HCT116 (cell line): ENCODE measurements around the gene COL1A1. TPM values are rescaled to one million over a fixed set of nuclear protein-coding genes. Genes with fewer than 3 reads are reported as not detected.

Experiments used
- ATAC-seq: fragments of 200-7000 bp; cut with Tn5 transposase; 2 replicates; pipeline ENCODE4 v1.9.1; 2020; ENCODE audit warnings: mild to moderate bottlenecking, moderate library complexity
- BruUV-seq: library from RNA; stranded (reverse); fragments of 400-500 nt; replicated peaks from 2 replicates; lab custom pipeline; 2021; lab: Mats Ljungman, UMichigan
- CTCF ChIA-PET: fragments of 300-600 bp; sonication (Branson Sonifier 250); formaldehyde crosslinking; loops from one replicate; lab custom pipeline; 2021; ENCODE audit warnings: antibody characterized with exemption; lab: Charles Lee
- POLR2A ChIA-PET: fragments of 300-600, 350-600 bp; sonication (Branson Sonifier 250); formaldehyde crosslinking; loops from one replicate; lab custom pipeline; 2021; ENCODE audit warnings: antibody characterized with exemption; lab: Charles Lee
- RAD21 ChIA-PET, 2 experiments: fragments of 300-600 bp; sonication (Branson Sonifier 250); formaldehyde crosslinking; loops; one replicate each; lab custom pipeline; 2023; ENCODE audit warnings: low total read pairs in 2 of 2; ENCODE audit not compliant: uncharacterized antibody in 2 of 2, unreplicated experiment in 2 of 2, low non-redundant PET in 1 of 2; lab: Charles Lee
- DNase-seq: peaks from one replicate; pipeline ENCODE4 v3.0.0-alpha.2; 2010; ENCODE audit warnings: low read depth, low spot score
- H2AFZ ChIP-seq: fragments of 200-600 bp; shearing (Covaris generic), sonication (generic); 2 replicates; pipeline ENCODE4 v1.6.1; 2017; ENCODE audit warnings: low read depth, mixed run types, mixed read lengths, antibody characterized with exemption, low read length; ENCODE audit not compliant: poor library complexity, severe bottlenecking
- H3K27ac ChIP-seq: 2 replicates; pipeline ENCODE4 v1.5.1; 2012; ENCODE audit warnings: low read depth, low read length
- H3K27me3 ChIP-seq: fragments of 200-600 bp; sonication (generic); 2 replicates; pipeline ENCODE4 v1.6.1; 2016; ENCODE audit warnings: mixed run types, low read length, mixed read lengths; ENCODE audit not compliant: insufficient read depth
- H3K36me3 ChIP-seq, 2 experiments: fragments of 200-500 bp in 1 of 2; fragments of 200-600 bp in 1 of 2; sonication (Bioruptor generic) in 1 of 2; sonication (generic) in 1 of 2; 2 replicates each; pipeline versions ENCODE4 v1.5.1 to v1.6.1; 2014 to 2016; ENCODE audit warnings: low read length in 2 of 2, inconsistent platforms in 1 of 2, mixed read lengths in 1 of 2, mixed run types in 1 of 2; ENCODE audit not compliant: insufficient read depth in 2 of 2, control insufficient read depth in 1 of 2
- H3K4me1 ChIP-seq, 2 experiments: fragments of 200-600 bp in 1 of 2; sonication (generic) in 1 of 2; 2 replicates each; pipeline versions ENCODE4 v1.5.1 to v1.6.1; 2012 to 2017; ENCODE audit warnings: low read length in 2 of 2, inconsistent platforms in 1 of 2, mild to moderate bottlenecking in 1 of 2, mixed read lengths in 1 of 2, mixed run types in 1 of 2, moderate library complexity in 1 of 2; ENCODE audit not compliant: insufficient read depth in 2 of 2, control insufficient read depth in 1 of 2
- H3K4me2 ChIP-seq: fragments of 200-600 bp; sonication (generic); 2 replicates; pipeline ENCODE4 v1.6.1; 2017; ENCODE audit warnings: mixed run types, low read length, mixed read lengths
- H3K4me3 ChIP-seq, 2 experiments: fragments of 200-600 bp in 1 of 2; sonication (generic) in 1 of 2; replicated peaks in 1 of 2; 2 replicates each; pipeline ENCODE4 v1.5.1; 2011 to 2016; ENCODE audit warnings: low read length in 2 of 2, control low read depth in 1 of 2, low read depth in 1 of 2, mild to moderate bottlenecking in 1 of 2, mixed read lengths in 1 of 2, mixed run types in 1 of 2
- H3K79me2 ChIP-seq: fragments of 200-600 bp; sonication (generic); 2 replicates; pipeline ENCODE4 v1.6.1; 2017; ENCODE audit warnings: mild to moderate bottlenecking, mixed run types, low read length, moderate library complexity, mixed read lengths; ENCODE audit not compliant: insufficient read depth
- H3K9ac ChIP-seq: fragments of 200-600 bp; sonication (generic); 2 replicates; pipeline ENCODE4 v1.6.1; 2016; ENCODE audit warnings: low read length, mixed read lengths
- H3K9me2 ChIP-seq: fragments of 200-600 bp; sonication (generic), shearing (Covaris generic); 2 replicates; pipeline ENCODE4 v1.6.1; 2017; ENCODE audit warnings: mixed run types, mild to moderate bottlenecking, moderate library complexity; ENCODE audit not compliant: insufficient read depth
- H3K9me3 ChIP-seq, 2 experiments: fragments of 200-500 bp in 1 of 2; fragments of 200-600 bp in 1 of 2; sonication (Bioruptor generic) in 1 of 2; sonication (generic) in 1 of 2; 2 replicates each; pipeline ENCODE4 v1.6.1; 2014 to 2017; ENCODE audit warnings: low read length in 2 of 2, mixed read lengths in 2 of 2, inconsistent platforms in 1 of 2, low read depth in 1 of 2, mild to moderate bottlenecking in 1 of 2, mixed run types in 1 of 2, moderate library complexity in 1 of 2; ENCODE audit not compliant: control insufficient read depth in 1 of 2, insufficient read depth in 1 of 2
- H4K20me1 ChIP-seq: fragments of 200-600 bp; sonication (generic), shearing (Covaris generic); 2 replicates; pipeline ENCODE4 v1.6.1; 2017; ENCODE audit warnings: mixed run types, mild to moderate bottlenecking, moderate library complexity; ENCODE audit not compliant: insufficient read depth
- ATF3 ChIP-seq: IDR thresholded peaks from 2 replicates; pipeline ENCODE4 v1.6.1; 2012
- CBX3 ChIP-seq: IDR thresholded peaks from 2 replicates; pipeline ENCODE4 v1.6.1; 2012; ENCODE audit warnings: low read depth
- CEBPB ChIP-seq: IDR thresholded peaks from 2 replicates; pipeline ENCODE4 v1.6.1; 2012; ENCODE audit warnings: low read depth
- CTCF ChIP-seq, 3 experiments: fragments of 200-600 bp in 1 of 3; sonication (generic) in 1 of 3; IDR thresholded peaks in 2 of 3; conservative IDR thresholded peaks in 1 of 3; 2 replicates each; pipeline ENCODE4 v1.5.1; 2012 to 2017; ENCODE audit warnings: low read depth in 2 of 3, low read length in 2 of 3, antibody characterized with exemption in 1 of 3, borderline replicate concordance in 1 of 3, control low read depth in 1 of 3, mild to moderate bottlenecking in 1 of 3, mixed read lengths in 1 of 3, mixed run types in 1 of 3, moderate library complexity in 1 of 3; ENCODE audit not compliant: insufficient read depth in 1 of 3
- EGR1 ChIP-seq: IDR thresholded peaks from 2 replicates; pipeline ENCODE4 v1.6.1; 2012; ENCODE audit warnings: low read depth
- ELF1 ChIP-seq: IDR thresholded peaks from 2 replicates; pipeline ENCODE4 v1.6.1; 2012; ENCODE audit warnings: low read depth, borderline replicate concordance
- EZH2 ChIP-seq: fragments of 200-600 bp; sonication (generic); IDR thresholded peaks from 2 replicates; pipeline ENCODE4 v1.6.1; 2017; ENCODE audit warnings: antibody characterized with exemption, mixed run types
- EZH2phosphoT487 ChIP-seq: fragments of 200-600 bp; IDR thresholded peaks from 2 replicates; pipeline ENCODE4 v1.6.1; 2018; ENCODE audit warnings: antibody characterized with exemption, borderline replicate concordance
- FOSL1 ChIP-seq: IDR thresholded peaks from 2 replicates; pipeline ENCODE4 v1.6.1; 2012; ENCODE audit warnings: low read depth
- JUND ChIP-seq: IDR thresholded peaks from 2 replicates; pipeline ENCODE4 v1.6.1; 2012
- POLR2A ChIP-seq: IDR thresholded peaks from 2 replicates; pipeline ENCODE4 v1.7.0; 2011; ENCODE audit warnings: borderline replicate concordance; ENCODE audit not compliant: insufficient read depth, insufficient read length; ENCODE audit errors: extremely low read depth
- POLR2AphosphoS5 ChIP-seq: IDR thresholded peaks from 2 replicates; pipeline ENCODE4 v1.6.1; 2011; ENCODE audit warnings: mild to moderate bottlenecking, low read depth, low read length, moderate library complexity
- RAD21 ChIP-seq: IDR thresholded peaks from 2 replicates; pipeline ENCODE4 v1.6.1; 2012; ENCODE audit warnings: low read depth, mild to moderate bottlenecking
- REST ChIP-seq: IDR thresholded peaks from 2 replicates; pipeline ENCODE4 v1.6.1; 2012; ENCODE audit warnings: low read depth
- SIN3A ChIP-seq: IDR thresholded peaks from 2 replicates; pipeline ENCODE4 v1.6.1; 2012; ENCODE audit warnings: low read depth
- SP1 ChIP-seq: IDR thresholded peaks from 2 replicates; pipeline ENCODE4 v1.6.1; 2012; ENCODE audit warnings: low read depth
- SRF ChIP-seq: IDR thresholded peaks from 2 replicates; pipeline ENCODE4 v1.6.1; 2012; ENCODE audit warnings: low read depth
- TCF7L2 ChIP-seq: IDR thresholded peaks from 2 replicates; pipeline ENCODE4 v1.7.0; 2011; ENCODE audit warnings: borderline replicate concordance, inconsistent platforms; ENCODE audit not compliant: insufficient read depth, insufficient read length; ENCODE audit errors: extremely low read depth
- YY1 ChIP-seq: IDR thresholded peaks from 2 replicates; pipeline ENCODE4 v1.6.1; 2011; ENCODE audit warnings: low read length, low read depth, moderate library complexity, mild to moderate bottlenecking; ENCODE audit not compliant: insufficient replicate concordance; ENCODE audit errors: extremely low read depth
- ZFX ChIP-seq: fragments of 450-650 bp; IDR thresholded peaks from 2 replicates; pipeline ENCODE4 v1.6.1; 2017
- ZNF274 ChIP-seq: fragments of 200-500 bp; sonication (Bioruptor generic); IDR thresholded peaks from 2 replicates; pipeline ENCODE4 v1.6.1; 2014; ENCODE audit warnings: mild to moderate bottlenecking, low read depth, low read length, inconsistent platforms
- intact Hi-C: fragments of 100-400 bp; cut with micrococcal nuclease; formaldehyde crosslinking; loops from 2 replicates; pipeline ENCODE4 v1.10.0; 2022
- total RNA-seq: library from RNA; stranded (reverse); gene quantifications from one replicate; pipeline ENCODE4 v1.2.1, GENCODE V29; 2021; ENCODE audit not compliant: unreplicated experiment

The COL1A1 gene
- total RNA-seq, 1 experiment from 2014 or later = 33.6 TPM

- no peaks in the 10 kb centered on the region for H3K9me3 ChIP-seq
- ChIA-PET RAD21 (interaction anchor here (0.6 to 2.3 kb wide), 5 partner anchors 9 to 95 kb away, joined by 4 to 13 read pairs (median 12); partner anchors contain the start of gene COL1A1 (in 1 of the 2)), CTCF (interaction anchor here (0.6 to 3.3 kb wide), 23 partner anchors 8 to 219 kb away, joined by 3 to 39 read pairs (median 5); partner anchors contain the start of genes COL1A1, LRRC59, SGCA and TMEM92), POLR2A (interaction anchor here (0.8 to 2.7 kb wide), 7 partner anchors 9 to 32 kb away, joined by 3 to 18 read pairs (median 3); partner anchors contain the start of gene SGCA)
- no peaks in the 10 kb centered on the region for H3K36me3 ChIP-seq
- H2AFZ ChIP-seq = peak overlapping the region; percentile 25
- H4K20me1 ChIP-seq = no peaks in the 10 kb centered on the region
- DNase-seq (peak; percentile 90), ATAC-seq (peak; percentile 94)
- H3K79me2 ChIP-seq = no peaks in the 10 kb centered on the region
- peak overlapping the region; percentile 79 for H3K4me2 ChIP-seq
- no TSS peak for BruUV-seq
- peak overlapping the region; percentile 22 to 43 for H3K4me3 ChIP-seq
- intact Hi-C loops = no loop called here
- H3K27ac ChIP-seq = peak overlapping the region; percentile 61
- no peaks in the 10 kb centered on the region for H3K9me2 ChIP-seq
- H3K4me1 ChIP-seq = peaks cover 41 to 56% of the 10 kb centered on the region in 2 experiments
- peak overlapping the region; percentile 54 for H3K9ac ChIP-seq
- no peaks in the 10 kb centered on the region for H3K27me3 ChIP-seq
- TF ChIP-seq SP1 = no peak
- no peak for TF ChIP-seq REST
- TF ChIP-seq ZFX = peak; percentile 36; the same call in 1 of the 2 replicates
- TF ChIP-seq POLR2AphosphoS5 = peak; percentile 73
- no peak for TF ChIP-seq EZH2phosphoT487
- TF ChIP-seq RAD21 = peak; percentile 72
- peak; percentile 43 for TF ChIP-seq TCF7L2
- no peak; the same call in 1 of the 2 replicates for TF ChIP-seq EGR1
- TF ChIP-seq SIN3A = no peak
- TF ChIP-seq YY1 = peak; percentile 65
- TF ChIP-seq SRF = no peak
- peak; percentile 80 to 96 (median 82) for TF ChIP-seq CTCF (IDR thresholded peaks at IDR 0.05 in 2 of 3, conservative IDR thresholded peaks at IDR 0.05 in 1 of 3; ENCODE audit: borderline replicate concordance in 1 of 3, insufficient read depth in 1 of 3, low read depth in 2 of 3, low read length in 2 of 3)
- no peak for TF ChIP-seq JUND
- no peak for TF ChIP-seq ELF1
- no peak for TF ChIP-seq POLR2A
- TF ChIP-seq EZH2 = no peak
- TF ChIP-seq ATF3 = no peak
- no peak for TF ChIP-seq ZNF274
- TF ChIP-seq FOSL1 = no peak
- TF ChIP-seq CEBPB = no peak
- no peak for TF ChIP-seq CBX3
These were observed 23.2 kb downstream of the COL1A1 start for GRCh38 chr17:50177983-50178834.
